K562 (cell line): ENCODE results near the gene B3GALT5. TPM values are rescaled to one million over a fixed set of nuclear protein-coding genes. Genes with fewer than 3 reads are reported as not detected.
A peak's percentile ranks its signal among the peaks of the same experiment; 100 is the strongest.

Experiments used
- KAT7 ChIP-seq: sonication (generic); formaldehyde crosslinking; IDR thresholded peaks from 2 replicates; pipeline ENCODE4 v1.8.0; 2022; ENCODE audit warnings: missing genetic modification reagents, mild to moderate bottlenecking, borderline replicate concordance
- NR2C1 ChIP-seq, 2 experiments: fragments of 450-650 bp; IDR thresholded peaks; 2 replicates each; pipeline ENCODE4 v1.6.1; 2017; ENCODE audit warnings: mild to moderate bottlenecking in 2 of 2, antibody characterized with exemption in 1 of 2, inconsistent platforms in 1 of 2, missing compliant biosample characterization in 1 of 2, missing genetic modification characterization in 1 of 2
- STAT5A ChIP-seq: IDR thresholded peaks from 2 replicates; pipeline ENCODE4 v1.6.1; 2012; ENCODE audit warnings: low read length, inconsistent platforms, borderline replicate concordance
- ZNF232 ChIP-seq: sonication (generic); formaldehyde crosslinking; IDR thresholded peaks from 2 replicates; pipeline ENCODE4 v1.8.0; 2022; ENCODE audit warnings: mild to moderate bottlenecking, missing genetic modification reagents
- polyA plus RNA-seq, 8 experiments: library from polyadenylated mRNA; depleted of rRNA in 4 of 8; stranded (reverse) in 5 of 8; unstranded in 3 of 8; fragments of >200 nt; fragmentation: Nextera tagmentation in 2 of 8; fragmentation: Illumina TruSeq in 1 of 8; extraction: Ambion mirVana in 2 of 8; extraction: Trizol in 1 of 8; gene quantifications; 2 replicates each; pipeline versions ENCODE4 v1.2.1 to v1.2.3, GENCODE V29; 2011 to 2014; ENCODE audit warnings: inconsistent platforms in 1 of 8, missing spikeins in 1 of 8
- total RNA-seq, 7 experiments: library from RNA; depleted of rRNA in 6 of 7; stranded (reverse); fragments of >200 nt in 6 of 7; fragmentation: Illumina TruSeq in 2 of 7; extraction: Trizol in 2 of 7; gene quantifications; 2 replicates each; pipeline versions ENCODE4 v1.2.1 to v1.2.3, GENCODE V29; 2011 to 2021; ENCODE audit warnings: low replicate concordance in 1 of 7
- TF ChIP-seq, protein P1 (sequence below): fragments of 450-650 bp; formaldehyde crosslinking; IDR thresholded peaks from 2 replicates; pipeline ENCODE4 v1.4.0; 2022; ENCODE audit warnings: missing genetic modification characterization
- TF ChIP-seq, protein P2 (sequence below): fragments of 450-650 bp; formaldehyde crosslinking; IDR thresholded peaks from 2 replicates; pipeline ENCODE4 v1.4.0; 2020; ENCODE audit warnings: mild to moderate bottlenecking, moderate library complexity
- TF ChIP-seq, protein P3 (sequence below), 2 experiments: fragments of 450-650 bp; IDR thresholded peaks; 2 replicates each; pipeline ENCODE4 v1.6.1; 2016; ENCODE audit warnings: mild to moderate bottlenecking in 2 of 2, borderline replicate concordance in 1 of 2, low read depth in 1 of 2, moderate library complexity in 1 of 2
- TF ChIP-seq, protein P4 (sequence below): fragments of 450-650 bp; IDR thresholded peaks from 2 replicates; pipeline ENCODE4 v1.6.1; 2016; ENCODE audit warnings: antibody characterized with exemption
- TF ChIP-seq, protein P5 (sequence below), 2 experiments: fragments of 450-650 bp; IDR thresholded peaks; 2 replicates each; pipeline ENCODE4 v1.6.1; 2016

Gene B3GALT5
- total and polyA plus RNA-seq, 9 of the 15 experiments (the other 6 are each of a cell fraction or from before 2014, with no cell fraction given), result 0.02 TPM; not detected in 8

DNA sequence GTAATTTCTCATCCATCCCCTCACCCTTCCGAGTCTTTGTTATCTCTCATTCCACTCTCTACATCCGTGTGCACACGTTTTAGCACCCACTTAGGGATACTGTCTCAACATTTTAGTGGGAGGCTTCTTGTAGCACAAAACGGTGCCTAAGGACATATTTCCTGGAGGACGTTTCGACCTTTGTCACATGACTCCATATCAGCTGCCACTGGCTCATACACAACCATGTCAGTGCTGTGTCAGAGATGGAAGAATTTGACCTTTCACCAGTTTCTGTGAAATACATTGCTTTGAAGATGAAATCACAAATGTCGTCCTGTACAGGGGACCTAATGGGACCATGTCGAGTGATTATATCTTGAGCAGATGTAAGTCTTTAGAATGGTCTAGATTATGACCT, 15.6 kb downstream of the B3GALT5 start (continued):
- TF ChIP-seq, protein P1, sequence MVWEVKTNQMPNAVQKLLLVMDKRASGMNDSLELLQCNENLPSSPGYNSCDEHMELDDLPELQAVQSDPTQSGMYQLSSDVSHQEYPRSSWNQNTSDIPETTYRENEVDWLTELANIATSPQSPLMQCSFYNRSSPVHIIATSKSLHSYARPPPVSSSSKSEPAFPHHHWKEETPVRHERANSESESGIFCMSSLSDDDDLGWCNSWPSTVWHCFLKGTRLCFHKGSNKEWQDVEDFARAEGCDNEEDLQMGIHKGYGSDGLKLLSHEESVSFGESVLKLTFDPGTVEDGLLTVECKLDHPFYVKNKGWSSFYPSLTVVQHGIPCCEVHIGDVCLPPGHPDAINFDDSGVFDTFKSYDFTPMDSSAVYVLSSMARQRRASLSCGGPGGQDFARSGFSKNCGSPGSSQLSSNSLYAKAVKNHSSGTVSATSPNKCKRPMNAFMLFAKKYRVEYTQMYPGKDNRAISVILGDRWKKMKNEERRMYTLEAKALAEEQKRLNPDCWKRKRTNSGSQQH (CRISPR knock-in tag), result no peak
- TF ChIP-seq ZNF232 (no peak), KAT7 (CRISPR knock-in tag) (no peak), NR2C1 (IDR thresholded peaks at IDR 0.05) (no peak), NR2C1 (tag; IDR thresholded peaks at IDR 0.05) (peak; percentile 42), STAT5A (no peak)
- TF ChIP-seq, protein P2, sequence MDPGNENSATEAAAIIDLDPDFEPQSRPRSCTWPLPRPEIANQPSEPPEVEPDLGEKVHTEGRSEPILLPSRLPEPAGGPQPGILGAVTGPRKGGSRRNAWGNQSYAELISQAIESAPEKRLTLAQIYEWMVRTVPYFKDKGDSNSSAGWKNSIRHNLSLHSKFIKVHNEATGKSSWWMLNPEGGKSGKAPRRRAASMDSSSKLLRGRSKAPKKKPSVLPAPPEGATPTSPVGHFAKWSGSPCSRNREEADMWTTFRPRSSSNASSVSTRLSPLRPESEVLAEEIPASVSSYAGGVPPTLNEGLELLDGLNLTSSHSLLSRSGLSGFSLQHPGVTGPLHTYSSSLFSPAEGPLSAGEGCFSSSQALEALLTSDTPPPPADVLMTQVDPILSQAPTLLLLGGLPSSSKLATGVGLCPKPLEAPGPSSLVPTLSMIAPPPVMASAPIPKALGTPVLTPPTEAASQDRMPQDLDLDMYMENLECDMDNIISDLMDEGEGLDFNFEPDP (CRISPR knock-in tag), result no peak
- TF ChIP-seq, protein P3, sequence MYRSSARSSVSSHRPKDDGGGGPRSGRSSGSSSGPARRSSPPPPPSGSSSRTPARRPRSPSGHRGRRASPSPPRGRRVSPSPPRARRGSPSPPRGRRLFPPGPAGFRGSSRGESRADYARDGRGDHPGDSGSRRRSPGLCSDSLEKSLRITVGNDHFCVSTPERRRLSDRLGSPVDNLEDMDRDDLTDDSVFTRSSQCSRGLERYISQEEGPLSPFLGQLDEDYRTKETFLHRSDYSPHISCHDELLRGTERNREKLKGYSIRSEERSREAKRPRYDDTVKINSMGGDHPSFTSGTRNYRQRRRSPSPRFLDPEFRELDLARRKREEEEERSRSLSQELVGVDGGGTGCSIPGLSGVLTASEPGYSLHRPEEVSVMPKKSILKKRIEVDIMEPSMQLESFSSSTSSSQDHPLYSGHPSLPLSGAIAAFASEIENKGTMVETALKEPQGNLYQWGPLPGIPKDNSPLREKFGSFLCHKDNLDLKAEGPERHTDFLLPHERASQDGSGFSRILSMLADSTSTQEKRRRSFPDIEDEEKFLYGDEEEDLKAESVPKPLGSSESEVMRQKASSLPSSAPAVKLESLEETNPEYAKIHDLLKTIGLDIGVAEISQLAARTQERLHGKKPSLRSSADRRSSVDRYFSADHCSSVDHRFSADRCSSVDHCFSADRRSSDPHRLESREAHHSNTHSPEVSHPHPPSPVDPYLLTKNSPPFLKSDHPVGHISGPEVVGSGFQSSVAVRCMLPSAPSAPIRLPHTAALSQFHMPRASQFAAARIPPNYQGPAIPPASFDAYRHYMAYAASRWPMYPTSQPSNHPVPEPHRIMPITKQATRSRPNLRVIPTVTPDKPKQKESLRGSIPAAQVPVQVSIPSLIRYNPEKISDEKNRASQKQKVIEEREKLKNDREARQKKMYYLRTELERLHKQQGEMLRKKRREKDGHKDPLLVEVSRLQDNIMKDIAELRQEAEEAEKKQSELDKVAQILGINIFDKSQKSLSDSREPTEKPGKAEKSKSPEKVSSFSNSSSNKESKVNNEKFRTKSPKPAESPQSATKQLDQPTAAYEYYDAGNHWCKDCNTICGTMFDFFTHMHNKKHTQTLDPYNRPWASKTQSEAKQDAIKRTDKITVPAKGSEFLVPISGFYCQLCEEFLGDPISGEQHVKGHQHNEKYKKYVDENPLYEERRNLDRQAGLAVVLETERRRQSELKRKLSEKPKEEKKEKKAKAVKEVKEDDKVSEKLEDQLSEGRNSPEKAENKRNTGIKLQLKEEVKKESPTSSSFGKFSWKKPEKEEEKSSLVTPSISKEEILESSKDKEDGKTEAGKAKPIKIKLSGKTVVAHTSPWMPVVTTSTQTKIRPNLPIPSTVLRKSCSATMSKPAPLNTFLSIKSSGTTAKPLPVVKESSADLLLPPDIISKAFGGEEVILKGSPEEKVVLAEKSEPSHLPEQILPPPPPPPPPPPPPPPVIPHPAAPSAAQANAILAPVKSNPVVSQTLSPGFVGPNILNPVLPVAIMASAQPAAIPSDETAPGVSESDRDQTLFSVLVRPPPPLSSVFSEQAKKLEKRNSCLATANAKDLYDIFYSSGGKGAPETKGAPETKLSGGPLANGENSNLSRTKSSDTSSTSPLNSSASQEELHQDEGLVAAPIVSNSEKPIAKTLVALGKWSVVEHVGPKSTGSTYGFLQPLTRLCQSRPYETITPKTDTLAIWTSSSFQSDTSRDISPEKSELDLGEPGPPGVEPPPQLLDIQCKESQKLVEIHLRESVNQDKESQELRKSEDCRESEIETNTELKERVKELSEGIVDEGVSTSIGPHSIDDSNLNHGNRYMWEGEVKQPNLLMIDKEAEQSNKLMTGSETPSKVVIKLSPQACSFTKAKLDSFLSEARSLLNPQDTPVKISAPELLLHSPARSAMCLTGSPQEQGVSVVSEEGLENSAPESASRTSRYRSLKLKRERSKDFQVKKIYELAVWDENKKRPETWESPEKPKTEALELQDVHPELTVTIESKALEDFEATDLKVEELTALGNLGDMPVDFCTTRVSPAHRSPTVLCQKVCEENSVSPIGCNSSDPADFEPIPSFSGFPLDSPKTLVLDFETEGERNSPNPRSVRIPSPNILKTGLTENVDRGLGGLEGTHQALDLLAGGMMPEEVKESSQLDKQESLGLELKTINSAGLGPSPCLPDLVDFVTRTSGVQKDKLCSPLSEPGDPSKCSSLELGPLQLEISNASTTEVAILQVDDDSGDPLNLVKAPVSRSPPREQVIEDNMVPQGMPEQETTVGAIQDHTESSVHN (IDR thresholded peaks at IDR 0.05; ENCODE audit: borderline replicate concordance in 1 of 2, low read depth in 1 of 2), result no peak
- TF ChIP-seq, protein P4, sequence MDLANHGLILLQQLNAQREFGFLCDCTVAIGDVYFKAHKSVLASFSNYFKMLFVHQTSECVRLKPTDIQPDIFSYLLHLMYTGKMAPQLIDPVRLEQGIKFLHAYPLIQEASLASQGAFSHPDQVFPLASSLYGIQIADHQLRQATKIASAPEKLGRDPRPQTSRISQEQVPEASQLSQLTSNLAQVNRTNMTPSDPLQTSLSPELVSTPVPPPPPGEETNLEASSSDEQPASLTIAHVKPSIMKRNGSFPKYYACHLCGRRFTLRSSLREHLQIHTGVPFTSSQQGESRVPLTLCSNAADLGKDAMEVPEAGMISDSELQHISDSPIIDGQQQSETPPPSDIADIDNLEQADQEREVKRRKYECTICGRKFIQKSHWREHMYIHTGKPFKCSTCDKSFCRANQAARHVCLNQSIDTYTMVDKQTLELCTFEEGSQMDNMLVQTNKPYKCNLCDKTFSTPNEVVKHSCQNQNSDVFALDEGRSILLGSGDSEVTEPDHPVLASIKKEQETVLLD, result no peak
- TF ChIP-seq, protein P5, sequence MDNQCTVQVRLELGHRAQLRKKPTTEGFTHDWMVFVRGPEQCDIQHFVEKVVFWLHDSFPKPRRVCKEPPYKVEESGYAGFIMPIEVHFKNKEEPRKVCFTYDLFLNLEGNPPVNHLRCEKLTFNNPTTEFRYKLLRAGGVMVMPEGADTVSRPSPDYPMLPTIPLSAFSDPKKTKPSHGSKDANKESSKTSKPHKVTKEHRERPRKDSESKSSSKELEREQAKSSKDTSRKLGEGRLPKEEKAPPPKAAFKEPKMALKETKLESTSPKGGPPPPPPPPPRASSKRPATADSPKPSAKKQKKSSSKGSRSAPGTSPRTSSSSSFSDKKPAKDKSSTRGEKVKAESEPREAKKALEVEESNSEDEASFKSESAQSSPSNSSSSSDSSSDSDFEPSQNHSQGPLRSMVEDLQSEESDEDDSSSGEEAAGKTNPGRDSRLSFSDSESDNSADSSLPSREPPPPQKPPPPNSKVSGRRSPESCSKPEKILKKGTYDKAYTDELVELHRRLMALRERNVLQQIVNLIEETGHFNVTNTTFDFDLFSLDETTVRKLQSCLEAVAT (IDR thresholded peaks at IDR 0.05), result no peak
